NCI-H748 treated with DMSO at 0.1 percent for 48 hours (cell line): ENCODE data around the gene ACMSD.
"Not testable (repeated sequence)": the region's sequence is repeated elsewhere in the genome, so short reads cannot be mapped to it uniquely, and the experiment has no call there.

Experiments used
- DNase-seq: peaks from one replicate; lab custom pipeline; 2025; lab: John Stamatoyannopoulos, UW

ACMSD gene

DNA sequence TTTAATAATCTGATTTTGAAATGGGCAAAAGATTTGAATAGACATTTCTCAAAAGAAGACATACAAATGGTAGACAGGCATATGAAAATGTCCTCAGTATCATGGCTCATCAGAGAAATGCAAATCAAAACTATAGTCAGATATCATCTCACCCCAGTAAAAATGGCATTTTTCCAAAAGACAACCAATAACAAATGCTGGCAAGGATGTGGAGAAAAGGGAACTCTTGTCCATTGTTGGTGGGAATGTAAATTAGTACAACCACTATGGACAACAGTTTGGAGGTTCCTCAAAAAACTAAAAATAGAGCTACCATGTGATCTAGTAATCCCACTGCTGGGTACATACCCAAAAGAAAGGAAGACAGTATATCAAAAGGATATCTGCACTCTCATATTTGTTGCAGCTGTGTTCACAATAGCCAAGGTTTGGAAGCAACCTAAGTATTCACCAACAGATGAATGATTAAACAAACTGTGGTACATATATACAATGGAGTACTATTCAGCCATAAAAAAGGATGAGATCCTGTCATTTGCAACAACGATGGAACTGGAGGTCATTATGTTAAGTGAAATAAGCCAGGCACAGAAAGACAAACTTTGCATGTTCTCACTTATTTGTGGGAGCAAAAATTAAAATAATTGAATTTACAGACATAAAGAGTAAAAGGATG is 69.2 kb downstream of the ACMSD start:
- DNase-seq, result not testable (repeated sequence)

GRCh38 chr2:134910763-134911399 is 72.5 kb downstream of the ACMSD start:
- DNase-seq, result no peak

DNA sequence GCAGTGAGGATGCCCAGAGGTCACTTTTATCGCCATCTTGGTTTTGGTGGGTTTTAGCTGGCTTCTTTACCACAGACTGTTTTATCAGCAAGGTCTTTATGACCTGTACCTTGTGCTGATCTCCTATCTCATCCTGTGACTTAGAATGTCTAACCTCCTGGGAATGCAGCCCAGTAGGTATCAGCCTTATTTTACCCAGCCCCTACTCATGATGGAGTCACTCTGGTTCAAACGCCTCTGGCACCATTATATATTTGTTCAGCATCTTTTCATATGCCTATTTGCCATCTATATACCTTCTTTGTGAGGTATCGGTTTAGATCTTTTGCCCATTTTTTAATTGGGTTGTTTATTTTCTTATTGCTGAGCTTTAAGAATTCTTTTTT is 73.0 kb downstream of the ACMSD start:
- no peak for DNase-seq

DNA sequence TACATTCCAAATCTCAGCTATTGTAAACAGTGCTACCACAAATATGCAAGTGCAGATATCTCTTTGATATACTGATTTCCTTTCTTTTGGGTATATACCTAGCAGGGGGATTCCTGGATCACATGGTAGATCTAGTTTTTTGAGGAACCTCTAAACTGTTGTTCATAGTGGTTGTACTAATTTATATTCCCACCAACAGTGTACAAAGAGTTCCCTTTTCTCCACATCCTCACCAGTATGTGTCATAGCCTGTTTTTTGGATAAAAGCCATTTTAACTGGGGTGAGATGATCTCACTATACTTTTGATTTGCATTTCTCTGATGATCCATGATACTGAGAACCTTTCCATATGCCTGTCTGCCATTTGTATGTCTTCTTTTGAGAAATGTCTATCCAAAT is 73.9 kb downstream of the ACMSD start:
- DNase-seq, result no peak

DNA sequence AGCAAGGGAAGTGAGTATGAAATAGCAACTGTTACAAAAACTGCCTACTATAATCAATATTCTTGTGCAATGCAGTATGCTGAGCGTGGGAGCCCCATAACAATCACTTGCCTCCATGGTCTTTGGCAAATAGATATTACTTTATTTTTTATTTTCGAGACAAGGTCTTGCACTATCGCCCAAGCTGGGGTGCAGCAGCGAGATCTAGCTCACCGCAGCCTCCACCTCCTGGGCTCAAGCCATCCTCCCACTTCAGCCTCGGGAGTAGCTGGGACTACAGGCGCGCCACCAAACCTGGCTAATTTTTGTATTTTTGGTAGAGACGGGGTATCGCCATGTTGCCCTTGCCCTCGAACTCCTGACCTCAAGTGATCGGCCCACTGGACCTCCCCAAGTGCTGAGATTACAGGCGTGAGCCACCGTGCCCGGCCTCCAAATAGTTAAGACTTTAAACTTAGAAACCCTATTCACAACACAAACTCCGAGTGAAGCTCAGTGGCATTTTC is 79.0 kb downstream of the ACMSD start:
- DNase-seq, result no peak

DNA sequence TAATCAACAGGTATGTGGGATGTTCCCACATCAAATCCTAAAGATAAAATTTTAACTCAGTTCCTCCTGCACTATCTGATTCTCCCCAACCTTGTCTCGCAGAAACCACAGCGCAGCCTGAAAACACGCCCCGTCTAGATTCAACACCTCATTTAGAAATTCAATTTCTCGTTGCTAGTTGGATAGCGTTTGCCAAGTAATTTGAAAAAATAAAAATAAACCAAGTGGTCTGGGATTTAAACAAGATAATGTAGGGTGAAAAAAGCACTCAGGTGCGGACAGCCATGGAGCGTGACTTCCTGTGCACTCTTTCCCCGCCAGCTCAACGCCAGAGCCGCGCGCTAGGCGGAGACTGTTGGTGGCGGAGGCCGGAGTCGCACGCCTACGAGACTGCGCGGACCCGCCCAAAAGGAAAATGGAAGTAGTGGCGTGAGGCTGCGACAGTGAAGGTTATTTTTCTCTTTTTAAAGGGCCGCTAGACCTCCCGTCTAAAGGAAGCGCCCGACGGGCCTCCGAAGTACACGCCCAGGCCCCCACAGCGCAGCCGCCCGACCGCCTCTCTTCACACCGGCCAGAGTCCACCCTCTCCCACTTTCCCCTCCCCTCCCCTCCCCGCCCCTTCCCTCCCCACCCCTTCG is 79.6 kb downstream of the ACMSD start:
- DNase-seq, result peak; percentile 91

- peak; percentile 91 for DNase-seq
Measured at GRCh38 chr2:134918526-134919340, 80.3 kb downstream of the ACMSD start, which contains the start of gene CCNT2. Gene CCNT2 (plus strand): TSS chr2:134918822. CDS start chr2:134918855, 33 bp downstream.

GRCh38 chr2:134919341-134920210 is 81.2 kb downstream of the ACMSD start:
- peak; percentile 6 for DNase-seq

GRCh38 chr2:134924912-134925311 is 86.5 kb downstream of the ACMSD start:
- DNase-seq, result no peak

DNA sequence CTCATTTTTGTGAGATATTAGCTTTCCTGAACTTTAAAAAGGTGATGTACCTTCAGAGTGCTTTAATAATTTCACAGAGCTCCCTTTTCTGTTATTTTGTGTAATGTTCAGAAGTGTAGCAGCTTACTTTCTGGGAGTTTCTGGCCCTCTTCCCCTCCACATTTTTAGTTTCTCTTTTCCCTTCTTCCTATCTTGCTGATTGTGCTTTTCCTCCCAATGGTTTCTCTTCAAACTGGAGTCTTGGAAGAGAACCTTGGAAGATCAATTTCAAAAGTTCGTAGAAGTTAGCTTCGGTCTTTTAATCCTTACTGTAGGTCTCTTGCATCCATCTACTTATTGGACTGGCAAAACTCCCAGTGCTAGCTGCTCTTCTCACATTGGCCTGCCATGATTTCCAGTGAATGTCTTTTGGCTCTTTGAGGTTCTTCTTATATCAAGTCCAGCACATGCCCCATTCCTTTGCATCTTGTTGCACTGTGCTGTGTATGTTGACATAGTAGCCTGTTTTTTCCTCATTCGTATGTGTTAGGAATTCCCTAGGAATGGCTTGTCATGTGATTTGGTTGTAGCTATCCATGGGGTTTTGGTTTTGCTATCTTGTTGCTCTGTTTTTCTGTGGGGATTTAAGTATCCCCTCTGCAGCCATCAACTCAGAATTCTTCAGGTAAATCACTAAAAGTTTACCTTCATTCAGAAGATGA is 88.0 kb downstream of the ACMSD start:
- DNase-seq, result no peak

- DNase-seq, result no peak
Measured at GRCh38 chr2:134927195-134927594, 88.8 kb downstream of the ACMSD start.

- DNase-seq, result no peak
Measured at GRCh38 chr2:134932864-134933526, 94.6 kb downstream of the ACMSD start.

DNA sequence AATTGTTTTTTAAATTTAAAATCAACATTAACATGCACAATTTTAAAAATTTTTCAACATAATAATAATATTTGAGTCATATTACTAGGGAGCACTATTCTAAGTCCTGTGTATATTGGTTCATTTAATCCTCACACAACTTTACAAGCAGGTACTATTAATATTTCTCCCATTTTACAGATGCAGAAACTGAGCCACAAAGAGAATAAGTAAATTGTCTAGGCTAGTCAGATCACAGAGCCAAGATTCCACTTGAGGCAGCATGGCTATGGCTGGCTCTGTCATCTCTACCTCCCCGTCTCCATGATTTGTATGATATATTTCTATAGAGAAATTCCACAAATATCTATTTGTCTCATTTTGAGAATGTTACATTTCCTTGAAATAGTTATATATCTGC is 95.3 kb downstream of the ACMSD start:
- no peak for DNase-seq

DNA sequence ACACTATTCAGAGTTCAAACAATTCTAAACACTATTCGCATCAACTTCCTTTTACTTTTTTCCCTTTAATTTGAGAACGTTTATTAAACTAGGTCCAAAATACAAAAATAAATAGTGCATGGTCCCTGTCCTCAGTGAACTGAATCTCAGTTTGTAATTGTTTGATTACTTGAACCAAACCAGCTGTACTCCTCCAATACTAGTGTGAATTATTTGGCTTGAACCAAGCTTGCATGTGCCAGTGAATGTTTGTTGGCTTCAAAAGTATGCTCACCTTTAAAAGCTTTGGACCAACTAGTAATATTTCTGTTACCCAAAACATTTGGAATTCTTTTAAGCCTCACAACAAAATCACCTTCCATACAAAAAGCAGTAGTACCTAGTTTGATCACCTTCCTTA is 95.7 kb downstream of the ACMSD start:
- DNase-seq, result no peak

GRCh38 chr2:134934641-134935040 is 96.2 kb downstream of the ACMSD start:
- DNase-seq, result no peak

GRCh38 chr2:134936691-134937090 is 98.3 kb downstream of the ACMSD start:
- no peak for DNase-seq

GRCh38 chr2:134943540-134943939 is 105.1 kb downstream of the ACMSD start:
- no peak for DNase-seq

GRCh38 chr2:134944975-134945374 is 106.6 kb downstream of the ACMSD start:
- DNase-seq, result no peak

DNA sequence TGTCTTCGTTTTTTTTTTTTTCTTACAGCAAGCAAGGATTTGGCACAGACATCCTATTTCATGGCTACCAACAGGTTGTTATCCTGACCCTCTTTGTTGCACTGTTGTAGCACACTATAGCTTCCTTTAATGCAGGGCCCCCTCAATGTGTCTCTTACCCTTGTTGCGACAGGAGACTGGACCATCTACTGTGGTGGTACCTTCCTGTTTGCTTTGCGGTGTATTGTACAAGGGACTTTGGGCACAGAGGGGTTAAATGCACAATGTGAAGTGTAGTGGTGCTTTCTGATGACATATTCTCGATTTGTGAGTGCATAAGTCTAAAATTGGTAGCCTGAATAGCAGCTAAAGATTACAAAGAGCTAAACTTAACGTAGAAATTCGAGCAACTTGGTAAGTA is 107.7 kb downstream of the ACMSD start:
- no peak for DNase-seq
